Measurements from ENCODE around the gene PRIM1. TPM values are rescaled to one million over a fixed set of nuclear protein-coding genes. Genes with fewer than 3 reads are reported as not detected.

PRIM1 gene
- total RNA-seq, 1 donor from 2014 or later: 13.0 TPM

DNA sequence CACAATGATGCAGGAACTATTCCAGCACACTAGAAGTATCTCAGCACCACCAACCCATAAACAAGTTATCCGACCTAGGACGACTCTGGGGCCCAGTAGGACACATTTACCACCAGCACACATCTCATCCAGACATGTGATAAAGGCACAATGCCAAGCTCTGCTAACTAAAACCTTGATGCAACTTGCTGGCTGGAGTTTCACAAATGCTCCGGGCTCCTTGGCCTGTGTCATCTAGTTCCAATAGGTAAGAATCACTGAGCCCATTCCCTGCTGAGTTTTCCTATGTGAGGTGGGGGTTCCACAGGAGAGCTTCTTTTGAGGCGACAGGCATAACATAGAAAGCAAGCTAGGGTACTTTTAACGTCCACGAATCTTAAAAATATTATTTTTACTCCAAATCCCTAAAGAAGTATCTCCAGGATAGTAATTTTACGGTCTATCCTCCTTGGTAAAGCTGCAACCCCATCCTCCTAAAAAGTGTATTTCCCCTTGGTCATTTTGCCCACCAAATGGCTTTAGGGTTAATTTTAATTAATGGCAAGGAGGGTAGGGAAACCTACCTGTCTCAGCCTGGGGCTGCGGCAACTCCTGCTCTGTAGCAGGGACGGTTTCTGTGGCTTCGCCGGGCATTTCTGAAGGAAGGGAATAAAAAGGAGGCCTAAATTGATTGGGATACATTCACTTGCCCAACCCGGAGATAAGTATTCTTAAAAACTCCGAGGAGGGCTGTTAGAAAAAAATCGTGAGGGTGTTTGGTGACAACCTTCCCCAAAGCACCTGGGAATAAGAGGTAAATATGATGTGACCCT is 28.0 kb downstream of the PRIM1 start:
- Mint-ChIP-seq H3K4me3 (peak overlapping the region; percentile 98), H3K9me3 (no peaks in the 10 kb centered on the region), H3K36me3 (peaks cover 26% of the 10 kb centered on the region), H3K27me3 (ENCODE audit: low read depth) (no peaks in the 10 kb centered on the region), H3K4me1 (peaks cover 57% of the 10 kb centered on the region), H3K27ac (peak overlapping the region; percentile 99)
- DNase-seq (ENCODE audit: low spot score in 2 of 2, unreplicated experiment in 2 of 2): no peak
- TF ChIP-seq CTCF (IDR thresholded peaks at IDR 0.05; ENCODE audit: unreplicated experiment): no peak

DNA sequence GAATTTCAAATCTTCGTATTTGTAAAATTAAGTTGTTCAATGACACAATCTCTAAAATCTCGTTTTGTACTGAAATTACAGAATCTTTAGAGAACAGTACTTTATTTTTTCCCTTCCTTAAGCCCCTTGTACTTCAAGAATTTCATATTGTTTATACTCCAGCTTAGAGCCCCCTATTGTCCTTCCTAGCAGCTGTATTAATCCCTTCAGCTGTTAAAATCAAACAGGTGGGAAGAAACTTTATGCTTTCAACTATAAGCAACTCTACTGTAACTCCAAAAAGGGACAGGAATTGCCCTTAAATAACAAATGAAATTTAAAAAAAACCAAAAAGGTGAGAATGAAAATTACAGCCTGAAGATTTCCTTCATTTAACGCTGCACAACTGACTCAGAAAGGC is 28.8 kb downstream of the PRIM1 start:
- DNase-seq (ENCODE audit: low spot score in 2 of 2, unreplicated experiment in 2 of 2): no peak
- Mint-ChIP-seq H3K9me3 (no peaks in the 10 kb centered on the region), H3K36me3 (peaks cover 30% of the 10 kb centered on the region), H3K4me1 (peaks cover 62% of the 10 kb centered on the region), H3K27me3 (ENCODE audit: low read depth) (no peaks in the 10 kb centered on the region), H3K27ac (peak overlapping the region; percentile 99), H3K4me3 (peak overlapping the region; percentile 98)
- TF ChIP-seq CTCF (IDR thresholded peaks at IDR 0.05; ENCODE audit: unreplicated experiment): no peak

DNA sequence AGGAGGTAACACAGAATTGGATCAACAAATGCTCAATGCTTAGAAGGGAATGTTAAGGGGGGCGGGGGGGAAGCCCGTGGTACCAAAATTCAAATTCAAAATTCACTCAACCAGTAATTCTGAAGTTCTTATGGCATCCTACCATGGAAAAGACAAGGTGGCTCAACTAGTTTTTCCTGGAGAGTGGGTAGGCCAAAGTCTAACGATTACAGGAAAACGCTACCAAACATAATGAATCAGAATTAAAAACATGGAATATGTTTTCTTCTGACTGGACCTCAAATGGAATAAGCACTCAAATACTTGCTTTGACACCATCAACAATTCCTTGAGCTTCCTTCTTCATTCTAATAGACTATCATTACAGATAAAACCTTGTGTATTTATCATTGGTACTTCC is 29.3 kb downstream of the PRIM1 start:
- peak overlapping the region; percentile 99 for H3K27ac Mint-ChIP-seq

DNA sequence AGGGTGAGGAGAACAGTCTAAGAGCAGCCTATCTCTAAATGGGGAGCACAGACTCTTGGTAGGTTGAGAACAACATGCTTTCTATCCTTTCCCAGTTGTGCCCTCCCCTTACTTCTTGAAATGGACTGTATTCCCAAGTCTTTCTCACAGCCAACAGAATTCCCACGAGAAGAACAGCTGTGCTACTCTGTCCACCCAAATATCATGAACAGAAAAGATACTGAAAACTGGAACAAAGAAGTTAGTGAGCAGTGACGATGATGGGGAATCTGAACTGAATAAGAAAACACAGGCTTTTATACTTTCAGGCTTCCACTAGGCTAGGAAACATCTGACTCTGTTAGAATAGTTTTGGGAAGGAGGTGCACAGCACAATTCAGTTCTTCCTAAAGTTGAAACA is 30.4 kb downstream of the PRIM1 start:
- TF ChIP-seq CTCF (IDR thresholded peaks at IDR 0.05; ENCODE audit: unreplicated experiment): no peak
- H3K36me3 Mint-ChIP-seq: peaks cover 32% of the 10 kb centered on the region
- peaks cover 67% of the 10 kb centered on the region for H3K4me1 Mint-ChIP-seq
- DNase-seq (ENCODE audit: low spot score in 2 of 2, unreplicated experiment in 2 of 2): no peak
- peak overlapping the region; percentile 99 for H3K27ac Mint-ChIP-seq
- no peaks in the 10 kb centered on the region for H3K27me3 Mint-ChIP-seq (ENCODE audit: low read depth)
- H3K9me3 Mint-ChIP-seq: no peaks in the 10 kb centered on the region
- peak overlapping the region; percentile 98 for H3K4me3 Mint-ChIP-seq

More for the DNA sequence above, 29.3 kb downstream of the PRIM1 start:
- DNase-seq (ENCODE audit: low spot score in 2 of 2, unreplicated experiment in 2 of 2): no peak
- no peak for TF ChIP-seq CTCF (IDR thresholded peaks at IDR 0.05; ENCODE audit: unreplicated experiment)
- Mint-ChIP-seq H3K9me3 (no peaks in the 10 kb centered on the region), H3K4me1 (peaks cover 62% of the 10 kb centered on the region), H3K4me3 (peak overlapping the region; percentile 98), H3K36me3 (peaks cover 30% of the 10 kb centered on the region), H3K27me3 (ENCODE audit: low read depth) (no peaks in the 10 kb centered on the region)

- no peak for DNase-seq (ENCODE audit: low spot score in 2 of 2, unreplicated experiment in 2 of 2)
- H3K9me3 Mint-ChIP-seq: no peaks in the 10 kb centered on the region
- no peak for TF ChIP-seq CTCF (IDR thresholded peaks at IDR 0.05; ENCODE audit: unreplicated experiment)
- no peaks in the 10 kb centered on the region for H3K27me3 Mint-ChIP-seq (ENCODE audit: low read depth)
- H3K4me3 Mint-ChIP-seq: no peak overlapping the region
- H3K36me3 Mint-ChIP-seq: peaks cover 34% of the 10 kb centered on the region
- peaks cover 72% of the 10 kb centered on the region for H3K4me1 Mint-ChIP-seq
- peak overlapping the region; percentile 99 for H3K27ac Mint-ChIP-seq
Observed at GRCh38 chr12:56721216-56721615, 30.9 kb downstream of the PRIM1 start.
